Right lobe of liver (tissue), 4 donors: Measurements from ENCODE around the gene CNOT6.

ENCODE experiments used
- POLR2A ChIP-seq: fragments of 450-650 bp; IDR thresholded peaks from one replicate; pipeline ENCODE4 v1.6.1; 2017; ENCODE audit warnings: antibody characterized with exemption, mild to moderate bottlenecking
- TF ChIP-seq, protein P1 (sequence below), 4 donors: fragments of 200-600 bp in 3 of 4; fragments of 450-650 bp in 1 of 4; IDR thresholded peaks; one replicate each; pipeline versions ENCODE4 v1.5.1 to v1.8.0; 2016 to 2022; ENCODE audit warnings: antibody characterized with exemption in 4 of 4, mild to moderate bottlenecking in 2 of 4
- donor health status: DM: no; HTN: no; CAD: no.
- donor health status: DM: no; HTN: no; CAD: no.
- donor health status: DM: no; HTN: yes; CAD: no.

DNA sequence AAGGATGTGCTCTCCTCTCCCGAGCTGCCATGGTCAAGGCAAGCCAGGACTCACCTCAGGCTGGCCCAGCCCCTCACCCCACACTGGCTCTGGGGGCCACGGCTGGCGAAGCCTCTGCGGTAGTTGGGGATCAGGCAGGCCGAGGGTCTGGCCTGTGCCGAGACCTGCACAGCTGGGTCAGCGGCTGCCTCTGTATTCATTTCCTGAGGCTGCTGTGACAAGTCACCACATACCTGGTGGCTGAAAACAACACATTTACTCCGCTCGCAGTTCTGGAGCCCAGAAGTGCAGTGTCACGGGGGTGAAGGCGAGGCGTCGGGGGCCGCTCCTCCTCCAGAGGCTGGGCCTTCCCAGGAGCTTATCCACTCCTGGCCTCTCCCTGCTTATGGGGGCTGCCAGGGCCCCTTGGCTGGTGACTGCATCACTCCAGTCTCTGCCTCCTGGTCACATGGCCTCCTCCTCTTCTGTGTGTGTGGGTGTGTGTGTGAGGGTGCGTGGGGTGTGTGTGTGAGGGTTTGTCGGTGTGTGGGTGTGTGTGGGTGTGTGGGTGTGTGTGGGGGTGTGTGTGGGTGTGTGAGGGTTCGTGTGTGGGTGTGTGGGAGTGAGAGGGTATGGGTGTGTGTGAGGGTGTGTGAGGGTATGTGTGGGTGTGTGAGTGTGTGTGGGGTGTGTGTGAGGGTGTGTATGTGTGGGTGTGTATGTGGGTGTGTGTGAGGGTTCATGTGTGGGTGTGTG is 100.3 kb downstream of the CNOT6 start:
- TF ChIP-seq, protein P1, sequence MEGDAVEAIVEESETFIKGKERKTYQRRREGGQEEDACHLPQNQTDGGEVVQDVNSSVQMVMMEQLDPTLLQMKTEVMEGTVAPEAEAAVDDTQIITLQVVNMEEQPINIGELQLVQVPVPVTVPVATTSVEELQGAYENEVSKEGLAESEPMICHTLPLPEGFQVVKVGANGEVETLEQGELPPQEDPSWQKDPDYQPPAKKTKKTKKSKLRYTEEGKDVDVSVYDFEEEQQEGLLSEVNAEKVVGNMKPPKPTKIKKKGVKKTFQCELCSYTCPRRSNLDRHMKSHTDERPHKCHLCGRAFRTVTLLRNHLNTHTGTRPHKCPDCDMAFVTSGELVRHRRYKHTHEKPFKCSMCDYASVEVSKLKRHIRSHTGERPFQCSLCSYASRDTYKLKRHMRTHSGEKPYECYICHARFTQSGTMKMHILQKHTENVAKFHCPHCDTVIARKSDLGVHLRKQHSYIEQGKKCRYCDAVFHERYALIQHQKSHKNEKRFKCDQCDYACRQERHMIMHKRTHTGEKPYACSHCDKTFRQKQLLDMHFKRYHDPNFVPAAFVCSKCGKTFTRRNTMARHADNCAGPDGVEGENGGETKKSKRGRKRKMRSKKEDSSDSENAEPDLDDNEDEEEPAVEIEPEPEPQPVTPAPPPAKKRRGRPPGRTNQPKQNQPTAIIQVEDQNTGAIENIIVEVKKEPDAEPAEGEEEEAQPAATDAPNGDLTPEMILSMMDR (IDR thresholded peaks at IDR 0.05) = no peak
- TF ChIP-seq POLR2A = no peak
